ENCODE measurements around the gene AAR2. TPM values are rescaled to one million over a fixed set of nuclear protein-coding genes. Genes with fewer than 3 reads are reported as not detected.

The AAR2 gene
- total RNA-seq, 1 donor from 2014 or later: 19.7 TPM

- H3K4me3 Mint-ChIP-seq: peak overlapping the region; percentile 14
- Histone ChIP-seq H3K27ac (no peak overlapping the region), H3K9me3 (ENCODE audit: low read depth) (no peaks in the 10 kb centered on the region), H3F3A (ENCODE audit: low read depth) (no peaks in the 10 kb centered on the region), H3K79me2 (ENCODE audit: low read depth) (peaks cover 36% of the 10 kb centered on the region), H4K20me1 (ENCODE audit: low read depth) (no peaks in the 10 kb centered on the region), H3K9ac (no peak overlapping the region), H3K36me3 (no peaks in the 10 kb centered on the region), H2AFZ (replicated peaks) (no peak overlapping the region), H3K4me3 (no peak overlapping the region), H3K4me2 (no peak overlapping the region), H3K4me1 (peaks cover 5% of the 10 kb centered on the region), H3K27me3 (no peaks in the 10 kb centered on the region)
- no peaks in the 10 kb centered on the region for H3K36me3 Mint-ChIP-seq
- DNase-seq (ENCODE audit: low spot score): no peak
- peaks cover 6% of the 10 kb centered on the region for H3K27me3 Mint-ChIP-seq (ENCODE audit: insufficient read depth, low read depth)
- TF ChIP-seq EZH2phosphoT487 (IDR thresholded peaks at IDR 0.05): no peak
- no peak for TF ChIP-seq CTCF (IDR thresholded peaks at IDR 0.05)
- TF ChIP-seq EZH2 (IDR thresholded peaks at IDR 0.05): no peak
- no peaks in the 10 kb centered on the region for H3K9me3 Mint-ChIP-seq
- no peak overlapping the region for H3K27ac Mint-ChIP-seq
- peaks cover 15% of the 10 kb centered on the region for H3K4me1 Mint-ChIP-seq
Observed at GRCh38 chr20:36234771-36235320, 1.4 kb upstream of the AAR2 start.

GRCh38 chr20:36236786-36237121 is 476 bp downstream of the AAR2 start:
- no peaks in the 10 kb centered on the region for H3K9me3 Mint-ChIP-seq
- no peak for DNase-seq (ENCODE audit: low spot score)
- peaks cover 5% of the 10 kb centered on the region for H3K4me1 ChIP-seq
- no peak for TF ChIP-seq CTCF (IDR thresholded peaks at IDR 0.05)
- peaks cover 5% of the 10 kb centered on the region for H3K27me3 Mint-ChIP-seq (ENCODE audit: insufficient read depth, low read depth)
- H3K4me3 ChIP-seq: peak overlapping the region; percentile 70
- H3K27me3 ChIP-seq: no peaks in the 10 kb centered on the region
- no peak overlapping the region for H3K27ac ChIP-seq
- peak overlapping the region; percentile 90 for H3K4me2 ChIP-seq
- no peaks in the 10 kb centered on the region for H3F3A ChIP-seq (ENCODE audit: low read depth)
- H3K9ac ChIP-seq: peak overlapping the region; percentile 75
- peak overlapping the region; percentile 100 for H2AFZ ChIP-seq (replicated peaks)
- H3K79me2 ChIP-seq (ENCODE audit: low read depth): peaks cover 44% of the 10 kb centered on the region
- no peaks in the 10 kb centered on the region for H3K36me3 ChIP-seq
- H4K20me1 ChIP-seq (ENCODE audit: low read depth): no peaks in the 10 kb centered on the region
- H3K36me3 Mint-ChIP-seq: peaks cover 4% of the 10 kb centered on the region
- peak overlapping the region; percentile 97 for H3K4me3 Mint-ChIP-seq
- H3K9me3 ChIP-seq (ENCODE audit: low read depth): no peaks in the 10 kb centered on the region
- peak overlapping the region; percentile 1 for H3K27ac Mint-ChIP-seq
- H3K4me1 Mint-ChIP-seq: peaks cover 15% of the 10 kb centered on the region

- Histone ChIP-seq H3K9ac (peak overlapping the region; percentile 75), H3K27ac (no peak overlapping the region), H2AFZ (replicated peaks) (no peak overlapping the region), H3K4me1 (peaks cover 5% of the 10 kb centered on the region), H3K9me3 (ENCODE audit: low read depth) (no peaks in the 10 kb centered on the region), H3K4me3 (peak overlapping the region; percentile 70), H3K79me2 (ENCODE audit: low read depth) (peaks cover 47% of the 10 kb centered on the region), H3K27me3 (no peaks in the 10 kb centered on the region), H4K20me1 (ENCODE audit: low read depth) (no peaks in the 10 kb centered on the region), H3K4me2 (peak overlapping the region; percentile 90), H3F3A (ENCODE audit: low read depth) (no peaks in the 10 kb centered on the region), H3K36me3 (no peaks in the 10 kb centered on the region)
- peaks cover 4% of the 10 kb centered on the region for H3K36me3 Mint-ChIP-seq
- peaks cover 3% of the 10 kb centered on the region for H3K27me3 Mint-ChIP-seq (ENCODE audit: insufficient read depth, low read depth)
- H3K4me3 Mint-ChIP-seq: peak overlapping the region; percentile 97
- no peak for DNase-seq (ENCODE audit: low spot score)
- no peak overlapping the region for H3K27ac Mint-ChIP-seq
- H3K9me3 Mint-ChIP-seq: no peaks in the 10 kb centered on the region
- TF ChIP-seq EZH2phosphoT487 (IDR thresholded peaks at IDR 0.05): no peak
- TF ChIP-seq EZH2 (IDR thresholded peaks at IDR 0.05): no peak
- TF ChIP-seq CTCF (IDR thresholded peaks at IDR 0.05): no peak
- peaks cover 15% of the 10 kb centered on the region for H3K4me1 Mint-ChIP-seq
Observed at GRCh38 chr20:36237477-36237876, 1.2 kb downstream of the AAR2 start.
